NB4 (cell line): ENCODE data around the gene EFCAB6.

Source experiments
- DNase-seq: peaks from one replicate; pipeline ENCODE4 v3.0.0; 2010; ENCODE audit warnings: low read depth
- H3K4me3 ChIP-seq: one replicate; pipeline ENCODE4 v1.5.1; 2011; ENCODE audit warnings: mild to moderate bottlenecking, low read depth, low read length, moderate library complexity
- MYC ChIP-seq: IDR thresholded peaks from 2 replicates; pipeline ENCODE4 v1.6.1; 2011; ENCODE audit warnings: low read depth, low read length
- POLR2A ChIP-seq: IDR thresholded peaks from 2 replicates; pipeline ENCODE4 v1.6.1; 2011; ENCODE audit warnings: mild to moderate bottlenecking; ENCODE audit not compliant: insufficient read length; ENCODE audit errors: extremely low read depth
- TF ChIP-seq, protein P1 (sequence below): IDR thresholded peaks from 2 replicates; pipeline ENCODE4 v1.6.1; 2011; ENCODE audit warnings: low read depth, low read length
- TF ChIP-seq, protein P2 (sequence below): IDR thresholded peaks from one replicate; pipeline ENCODE4 v1.5.1; 2012; ENCODE audit warnings: low read depth, low read length

The EFCAB6 gene

DNA sequence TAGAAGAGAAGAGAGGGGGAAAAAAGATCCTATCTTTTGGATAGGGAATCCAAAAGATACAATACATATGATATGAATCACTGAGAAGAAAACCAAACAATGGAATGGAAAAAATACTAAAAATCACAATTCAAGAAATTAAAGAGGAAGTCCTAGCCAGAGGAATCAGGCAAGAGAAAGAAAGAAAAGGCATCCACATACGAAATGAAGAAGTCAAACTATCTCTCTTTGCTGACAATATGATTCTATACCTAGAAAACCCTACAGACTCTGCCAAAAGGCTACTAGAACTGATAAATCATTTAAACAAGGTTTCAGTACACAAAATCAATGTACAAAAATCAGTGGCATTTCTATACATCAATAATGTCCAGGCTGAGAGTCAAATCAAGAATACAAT is 91.4 kb downstream of the EFCAB6 start:
- TF ChIP-seq MYC (no peak), POLR2A (no peak)
- TF ChIP-seq, protein P1, sequence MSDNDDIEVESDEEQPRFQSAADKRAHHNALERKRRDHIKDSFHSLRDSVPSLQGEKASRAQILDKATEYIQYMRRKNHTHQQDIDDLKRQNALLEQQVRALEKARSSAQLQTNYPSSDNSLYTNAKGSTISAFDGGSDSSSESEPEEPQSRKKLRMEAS: no peak
- TF ChIP-seq, protein P2, sequence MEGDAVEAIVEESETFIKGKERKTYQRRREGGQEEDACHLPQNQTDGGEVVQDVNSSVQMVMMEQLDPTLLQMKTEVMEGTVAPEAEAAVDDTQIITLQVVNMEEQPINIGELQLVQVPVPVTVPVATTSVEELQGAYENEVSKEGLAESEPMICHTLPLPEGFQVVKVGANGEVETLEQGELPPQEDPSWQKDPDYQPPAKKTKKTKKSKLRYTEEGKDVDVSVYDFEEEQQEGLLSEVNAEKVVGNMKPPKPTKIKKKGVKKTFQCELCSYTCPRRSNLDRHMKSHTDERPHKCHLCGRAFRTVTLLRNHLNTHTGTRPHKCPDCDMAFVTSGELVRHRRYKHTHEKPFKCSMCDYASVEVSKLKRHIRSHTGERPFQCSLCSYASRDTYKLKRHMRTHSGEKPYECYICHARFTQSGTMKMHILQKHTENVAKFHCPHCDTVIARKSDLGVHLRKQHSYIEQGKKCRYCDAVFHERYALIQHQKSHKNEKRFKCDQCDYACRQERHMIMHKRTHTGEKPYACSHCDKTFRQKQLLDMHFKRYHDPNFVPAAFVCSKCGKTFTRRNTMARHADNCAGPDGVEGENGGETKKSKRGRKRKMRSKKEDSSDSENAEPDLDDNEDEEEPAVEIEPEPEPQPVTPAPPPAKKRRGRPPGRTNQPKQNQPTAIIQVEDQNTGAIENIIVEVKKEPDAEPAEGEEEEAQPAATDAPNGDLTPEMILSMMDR: no peak
- H3K4me3 ChIP-seq: no peak overlapping the region
- no peak for DNase-seq

DNA sequence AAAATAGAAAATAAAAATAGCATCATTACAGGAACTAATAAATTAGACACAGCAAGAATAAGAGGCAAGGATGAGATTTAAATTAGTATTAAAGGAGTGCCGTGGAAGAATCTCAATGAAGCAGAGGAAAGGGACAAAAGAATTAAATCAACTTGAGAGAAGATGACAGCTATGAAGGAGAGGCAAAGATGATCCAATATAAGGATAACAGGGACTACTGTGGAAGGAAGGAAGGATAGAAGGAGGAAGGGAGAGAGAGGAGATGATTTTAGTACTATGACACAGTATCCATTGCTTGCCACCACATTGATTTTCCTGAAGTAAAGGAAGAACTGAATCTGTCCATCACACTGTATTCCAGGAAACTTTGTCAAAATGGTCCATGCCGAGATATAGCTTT is 98.0 kb downstream of the EFCAB6 start:
- no peak overlapping the region for H3K4me3 ChIP-seq
- DNase-seq: no peak
- no peak for TF ChIP-seq POLR2A
- TF ChIP-seq, protein P2: no peak
- no peak for TF ChIP-seq MYC
- TF ChIP-seq, protein P1: no peak

- no peak overlapping the region for H3K4me3 ChIP-seq
- no peak for DNase-seq
- TF ChIP-seq, protein P1: no peak
- TF ChIP-seq, protein P2: no peak
- TF ChIP-seq POLR2A: no peak
- TF ChIP-seq MYC: no peak
Measured at GRCh38 chr22:43711681-43712080, 100.4 kb downstream of the EFCAB6 start.

- no peak for DNase-seq
- H3K4me3 ChIP-seq: no peak overlapping the region
- TF ChIP-seq, protein P2: no peak
- TF ChIP-seq POLR2A (no peak), MYC (no peak)
- TF ChIP-seq, protein P1: no peak
Measured at GRCh38 chr22:43707648-43708047, 104.5 kb downstream of the EFCAB6 start.

GRCh38 chr22:43706571-43707328 is 105.4 kb downstream of the EFCAB6 start:
- TF ChIP-seq, protein P1: no peak
- TF ChIP-seq MYC: no peak
- no peak overlapping the region for H3K4me3 ChIP-seq
- no peak for DNase-seq

- H3K4me3 ChIP-seq: no peak overlapping the region
- no peak for DNase-seq
- no peak for TF ChIP-seq MYC
- no peak for TF ChIP-seq POLR2A
- TF ChIP-seq, protein P1: no peak
- TF ChIP-seq, protein P2: no peak
Measured at GRCh38 chr22:43706151-43706550, 106.0 kb downstream of the EFCAB6 start.
